Trophoblast cell (in vitro differentiated cells and primary cell): ENCODE measurements around the gene STAC.

Experiments used
- DNase-seq, 2 donors: peaks; one replicate each; pipeline ENCODE4 v3.0.0-alpha.2; 2016
- H2AFZ ChIP-seq: 2 replicates; pipeline ENCODE4 v1.6.1; 2013; ENCODE audit warnings: low read length, moderate library complexity, mild to moderate bottlenecking; ENCODE audit not compliant: insufficient read depth, poor library complexity
- H2AK5ac ChIP-seq: 2 replicates; pipeline ENCODE4 v1.6.1; 2013; ENCODE audit warnings: mild to moderate bottlenecking, low read length
- H2BK120ac ChIP-seq: 2 replicates; pipeline ENCODE4 v1.6.1; 2013; ENCODE audit warnings: low read length, mild to moderate bottlenecking, moderate library complexity; ENCODE audit not compliant: insufficient read depth, poor library complexity
- H2BK12ac ChIP-seq: 2 replicates; pipeline ENCODE4 v1.6.1; 2013; ENCODE audit warnings: mild to moderate bottlenecking, low read length, moderate library complexity
- H2BK5ac ChIP-seq: 2 replicates; pipeline ENCODE4 v1.6.1; 2013; ENCODE audit warnings: low read length, low read depth, moderate library complexity, mild to moderate bottlenecking; ENCODE audit not compliant: poor library complexity
- H3K14ac ChIP-seq: 2 replicates; pipeline ENCODE4 v1.6.1; 2013; ENCODE audit warnings: mild to moderate bottlenecking, low read length
- H3K18ac ChIP-seq: 2 replicates; pipeline ENCODE4 v1.6.1; 2013; ENCODE audit warnings: mild to moderate bottlenecking, low read length
- H3K23ac ChIP-seq: 2 replicates; pipeline ENCODE4 v1.6.1; 2013; ENCODE audit warnings: low read length
- H3K27ac ChIP-seq: 2 replicates; pipeline ENCODE4 v1.5.1; 2013; ENCODE audit warnings: low read depth, mild to moderate bottlenecking, inconsistent platforms, low read length, moderate library complexity
- H3K27me3 ChIP-seq: 2 replicates; pipeline ENCODE4 v1.6.1; 2013; ENCODE audit warnings: inconsistent platforms, mild to moderate bottlenecking, low read length, moderate library complexity; ENCODE audit not compliant: insufficient read depth
- H3K36me3 ChIP-seq, 2 experiments: 1 replicate in 1 of 2; 2 replicates in 1 of 2; pipeline ENCODE4 v1.6.1; 2013; ENCODE audit warnings: low read length in 2 of 2, mild to moderate bottlenecking in 2 of 2, moderate library complexity in 1 of 2; ENCODE audit not compliant: insufficient read depth in 2 of 2, control insufficient read depth in 1 of 2
- H3K4ac ChIP-seq: 2 replicates; pipeline ENCODE4 v1.6.1; 2013; ENCODE audit warnings: low read depth, mild to moderate bottlenecking, low read length, moderate library complexity
- H3K4me1 ChIP-seq, 2 experiments: 1 replicate in 1 of 2; 2 replicates in 1 of 2; pipeline ENCODE4 v1.6.1; 2013; ENCODE audit warnings: low read length in 2 of 2, mild to moderate bottlenecking in 2 of 2, moderate library complexity in 1 of 2; ENCODE audit not compliant: insufficient read depth in 2 of 2, control insufficient read depth in 1 of 2
- H3K4me2 ChIP-seq: 2 replicates; pipeline ENCODE4 v1.6.1; 2013; ENCODE audit warnings: inconsistent platforms, mild to moderate bottlenecking, low read length, moderate library complexity
- H3K4me3 ChIP-seq: 2 replicates; pipeline ENCODE4 v1.5.1; 2013; ENCODE audit warnings: mild to moderate bottlenecking, low read depth, low read length, inconsistent platforms
- H3K79me1 ChIP-seq: one replicate; pipeline ENCODE4 v1.6.1; 2013; ENCODE audit warnings: low read length
- H3K79me2 ChIP-seq: 2 replicates; pipeline ENCODE4 v1.6.1; 2013; ENCODE audit warnings: low read length, mild to moderate bottlenecking; ENCODE audit not compliant: control insufficient read depth, insufficient read depth, poor library complexity
- H3K9ac ChIP-seq: 2 replicates; pipeline ENCODE4 v1.6.1; 2013; ENCODE audit warnings: mild to moderate bottlenecking, low read length
- H3K9me3 ChIP-seq: 2 replicates; pipeline ENCODE4 v1.6.1; 2013; ENCODE audit warnings: low read depth, mild to moderate bottlenecking, control low read depth, inconsistent platforms, low read length; ENCODE audit not compliant: insufficient read depth
- H4K12ac ChIP-seq: 2 replicates; pipeline ENCODE4 v1.6.1; 2013; ENCODE audit warnings: low read depth, mild to moderate bottlenecking, low read length, moderate library complexity
- H4K8ac ChIP-seq: 2 replicates; pipeline ENCODE4 v1.6.1; 2013; ENCODE audit warnings: low read depth, mild to moderate bottlenecking, low read length, moderate library complexity
- H4K91ac ChIP-seq: one replicate; pipeline ENCODE4 v1.6.1; 2013; ENCODE audit warnings: low read depth, mild to moderate bottlenecking, low read length, moderate library complexity
- WGBS: extraction: QIAGEN DNeasy Blood & Tissue Kit; methylation state at CpG from one replicate; pipeline ENCODE4 v1.1.7; 2013; ENCODE audit warnings: missing lambda C conversion rate; ENCODE audit not compliant: insufficient read length, insufficient coverage; ENCODE audit errors: extremely low coverage; 5-methylcytosine and 5-hydroxymethylcytosine counted together

Gene STAC

GRCh38 chr3:36372534-36372935, 7.8 kb upstream of the STAC start:
- Histone ChIP-seq H3K18ac (no peak overlapping the region), H2BK120ac (no peak overlapping the region), H3K36me3 (no peaks in the 10 kb centered on the region), H3K27ac (no peak overlapping the region), H4K8ac (no peak overlapping the region), H3K79me2 (no peaks in the 10 kb centered on the region), H2BK12ac (no peak overlapping the region), H2AFZ (no peak overlapping the region), H3K4me2 (no peak overlapping the region), H4K91ac (no peak overlapping the region), H3K14ac (no peak overlapping the region), H2AK5ac (no peak overlapping the region), H3K4me3 (no peak overlapping the region), H3K79me1 (no peaks in the 10 kb centered on the region), H3K9ac (no peak overlapping the region), H3K4me1 (no peaks in the 10 kb centered on the region), H4K12ac (no peak overlapping the region), H3K23ac (no peak overlapping the region), H2BK5ac (no peak overlapping the region), H3K4ac (no peak overlapping the region), H3K9me3 (no peaks in the 10 kb centered on the region), H3K27me3 (no peaks in the 10 kb centered on the region)
- no peak for DNase-seq

DNA sequence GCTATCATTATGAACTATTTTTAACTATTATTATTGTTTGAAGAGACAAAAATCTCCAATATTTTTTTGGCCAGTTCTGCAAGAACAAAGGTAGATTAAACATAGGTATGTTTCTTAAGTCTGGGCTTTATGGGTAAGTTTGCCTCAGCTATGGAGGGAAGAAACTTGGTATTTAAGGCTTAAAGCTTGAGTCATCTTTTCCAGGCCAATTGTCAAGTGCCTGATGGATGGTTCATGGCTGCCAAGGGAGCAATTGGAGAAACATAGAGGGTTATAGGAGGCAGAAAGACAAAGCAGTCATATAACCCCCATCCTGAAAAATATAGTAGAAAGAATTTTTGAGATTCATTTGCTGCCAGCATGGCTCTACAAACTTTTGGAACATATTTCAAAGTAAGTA, 7.2 kb upstream of the STAC start:
- Histone ChIP-seq H3K9ac (no peak overlapping the region), H2BK12ac (no peak overlapping the region), H3K4me1 (no peaks in the 10 kb centered on the region), H3K79me1 (no peaks in the 10 kb centered on the region), H2BK5ac (no peak overlapping the region), H3K4me3 (no peak overlapping the region), H4K12ac (no peak overlapping the region), H4K8ac (no peak overlapping the region), H3K36me3 (no peaks in the 10 kb centered on the region), H4K91ac (no peak overlapping the region), H3K27me3 (no peaks in the 10 kb centered on the region), H2AK5ac (no peak overlapping the region), H3K27ac (no peak overlapping the region), H3K9me3 (no peaks in the 10 kb centered on the region), H3K23ac (no peak overlapping the region), H3K4ac (no peak overlapping the region), H3K4me2 (no peak overlapping the region), H2BK120ac (no peak overlapping the region), H3K79me2 (no peaks in the 10 kb centered on the region), H2AFZ (no peak overlapping the region), H3K14ac (no peak overlapping the region), H3K18ac (no peak overlapping the region)
- DNase-seq, result no peak

GRCh38 chr3:36373666-36374065, 6.6 kb upstream of the STAC start:
- no peaks in the 10 kb centered on the region for H3K4me1 ChIP-seq
- H4K8ac ChIP-seq, result no peak overlapping the region
- H4K12ac ChIP-seq, result no peak overlapping the region
- no peak overlapping the region for H4K91ac ChIP-seq
- no peak overlapping the region for H3K9ac ChIP-seq
- no peaks in the 10 kb centered on the region for H3K79me2 ChIP-seq
- no peaks in the 10 kb centered on the region for H3K9me3 ChIP-seq
- no peak overlapping the region for H3K4me3 ChIP-seq
- no peak overlapping the region for H3K27ac ChIP-seq
- no peak overlapping the region for H3K4ac ChIP-seq
- H2BK5ac ChIP-seq, result no peak overlapping the region
- no peaks in the 10 kb centered on the region for H3K79me1 ChIP-seq
- no peak overlapping the region for H2BK120ac ChIP-seq
- H2AFZ ChIP-seq, result no peak overlapping the region
- no peak overlapping the region for H3K18ac ChIP-seq
- DNase-seq, result no peak
- H3K14ac ChIP-seq, result no peak overlapping the region
- H2AK5ac ChIP-seq, result no peak overlapping the region
- H3K36me3 ChIP-seq, result no peaks in the 10 kb centered on the region
- WGBS, result no CpG with 5 or more reads among the region's 3 CpGs
- no peak overlapping the region for H3K4me2 ChIP-seq
- no peaks in the 10 kb centered on the region for H3K27me3 ChIP-seq
- no peak overlapping the region for H2BK12ac ChIP-seq
- H3K23ac ChIP-seq, result no peak overlapping the region

- Histone ChIP-seq H3K9ac (no peak overlapping the region), H3K27ac (no peak overlapping the region), H2AK5ac (no peak overlapping the region), H3K9me3 (no peaks in the 10 kb centered on the region), H4K12ac (no peak overlapping the region), H4K8ac (no peak overlapping the region), H3K79me2 (peaks cover 3% of the 10 kb centered on the region), H3K27me3 (no peaks in the 10 kb centered on the region), H2BK5ac (no peak overlapping the region), H3K79me1 (peaks cover 4% of the 10 kb centered on the region), H3K4me1 (peaks cover 0 to 4% of the 10 kb centered on the region in 2 experiments), H3K18ac (no peak overlapping the region), H3K4me3 (peak overlapping the region; percentile 81), H4K91ac (no peak overlapping the region), H3K36me3 (no peaks in the 10 kb centered on the region), H3K4me2 (peak overlapping the region; percentile 100), H2BK12ac (no peak overlapping the region), H3K4ac (no peak overlapping the region), H2BK120ac (no peak overlapping the region), H3K14ac (no peak overlapping the region), H3K23ac (no peak overlapping the region), H2AFZ (no peak overlapping the region)
- no CpG with 5 or more reads among the region's 8 CpGs for WGBS
- no peak for DNase-seq
Observed at GRCh38 chr3:36379872-36380220, 458 bp upstream of the STAC start.
